WTC11 (cell line): Measurements from ENCODE around the gene CDR2. TPM values are rescaled to one million over a fixed set of nuclear protein-coding genes. Genes with fewer than 3 reads are reported as not detected.

ENCODE experiments used
- ATAC-seq: fragments of 200-7000 bp; cut with Tn5 transposase; 2 replicates; pipeline ENCODE4 v1.10.0; 2021; ENCODE audit warnings: mild to moderate bottlenecking, moderate library complexity
- CTCF ChIA-PET: fragments of 300-600 bp; sonication (Branson Sonifier 250); formaldehyde crosslinking; loops from one replicate; lab custom pipeline; 2021; ENCODE audit warnings: antibody characterized with exemption; lab: Charles Lee
- POLR2A ChIA-PET: fragments of 350-600 bp; sonication (Branson Sonifier 250); formaldehyde crosslinking; loops from one replicate; lab custom pipeline; 2021; ENCODE audit warnings: antibody characterized with exemption; lab: Charles Lee
- DNase-seq: peaks from one replicate; pipeline ENCODE4 v3.0.0; 2021; ENCODE audit warnings: low spot score
- H3K27ac Mint-ChIP-seq: 2 replicates; pipeline ENCODE4 v1.8.0; 2021; ENCODE audit warnings: mixed read lengths
- H3K27me3 Mint-ChIP-seq: 2 replicates; pipeline ENCODE4 v1.8.0; 2021; ENCODE audit warnings: low read depth, mild to moderate bottlenecking, moderate library complexity, mixed read lengths
- H3K36me3 Mint-ChIP-seq: 2 replicates; pipeline ENCODE4 v1.8.0; 2021; ENCODE audit warnings: mixed read lengths
- H3K4me1 Mint-ChIP-seq: 2 replicates; pipeline ENCODE4 v1.8.0; 2022; ENCODE audit warnings: mixed read lengths
- H3K4me3 Mint-ChIP-seq: 2 replicates; pipeline ENCODE4 v1.8.0; 2021; ENCODE audit warnings: mild to moderate bottlenecking, moderate library complexity, mixed read lengths
- H3K9me3 Mint-ChIP-seq: 2 replicates; pipeline ENCODE4 v1.8.0; 2021; ENCODE audit warnings: mixed read lengths
- ATF1 ChIP-seq: sonication (generic); formaldehyde crosslinking; IDR thresholded peaks from 2 replicates; pipeline ENCODE4 v1.8.1; 2023; ENCODE audit warnings: mild to moderate bottlenecking, moderate library complexity, missing genetic modification reagents
- ELF4 ChIP-seq: sonication (generic); formaldehyde crosslinking; IDR thresholded peaks from 2 replicates; pipeline ENCODE4 v1.8.1; 2022; ENCODE audit warnings: low read depth, mild to moderate bottlenecking, moderate library complexity, missing genetic modification reagents
- ESRRA ChIP-seq: sonication (generic); formaldehyde crosslinking; IDR thresholded peaks from 2 replicates; pipeline ENCODE4 v1.8.1; 2022; ENCODE audit warnings: mild to moderate bottlenecking, missing genetic modification reagents, borderline replicate concordance
- ETV6 ChIP-seq: sonication (generic); formaldehyde crosslinking; IDR thresholded peaks from 2 replicates; pipeline ENCODE4 v1.8.1; 2022; ENCODE audit warnings: mild to moderate bottlenecking, missing genetic modification reagents
- FOXJ3 ChIP-seq: sonication (generic); formaldehyde crosslinking; IDR thresholded peaks from 2 replicates; pipeline ENCODE4 v1.9.0; 2021; ENCODE audit warnings: missing genetic modification reagents, mild to moderate bottlenecking, borderline replicate concordance
- NFYB ChIP-seq: sonication (generic); formaldehyde crosslinking; conservative IDR thresholded peaks from 2 replicates; pipeline ENCODE4 v1.8.0; 2022; ENCODE audit warnings: low read depth, missing genetic modification reagents
- NR1H2 ChIP-seq: sonication (generic); formaldehyde crosslinking; IDR thresholded peaks from 2 replicates; pipeline ENCODE4 v1.9.0; 2021; ENCODE audit warnings: mild to moderate bottlenecking, moderate library complexity, missing genetic modification reagents
- SMAD3 ChIP-seq: sonication (generic); formaldehyde crosslinking; IDR thresholded peaks from 2 replicates; pipeline ENCODE4 v1.8.0; 2022; ENCODE audit warnings: missing genetic modification reagents, mild to moderate bottlenecking, borderline replicate concordance
- SMAD4 ChIP-seq: sonication (generic); formaldehyde crosslinking; IDR thresholded peaks from 2 replicates; pipeline ENCODE4 v1.8.0; 2022; ENCODE audit warnings: mild to moderate bottlenecking, missing genetic modification reagents
- TEAD4 ChIP-seq: sonication (generic); formaldehyde crosslinking; IDR thresholded peaks from 2 replicates; pipeline ENCODE4 v1.8.0; 2022; ENCODE audit warnings: mild to moderate bottlenecking, missing genetic modification reagents
- USF2 ChIP-seq: sonication (generic); formaldehyde crosslinking; IDR thresholded peaks from 2 replicates; pipeline ENCODE4 v1.8.1; 2023; ENCODE audit warnings: mild to moderate bottlenecking, missing genetic modification reagents, moderate library complexity
- ZNF396 ChIP-seq: fragments of 250-450 bp; sonication (Bioruptor Pico); IDR thresholded peaks from 2 replicates; pipeline ENCODE4 v1.8.0; 2021; ENCODE audit warnings: mild to moderate bottlenecking, moderate library complexity, borderline replicate concordance
- ZNF425 ChIP-seq: fragments of 250-450 bp; sonication (Bioruptor Pico); conservative IDR thresholded peaks from 2 replicates; pipeline ENCODE4 v1.9.0; 2021; ENCODE audit warnings: mild to moderate bottlenecking
- total RNA-seq: library from RNA; stranded (reverse); gene quantifications from 3 replicates; pipeline ENCODE4 v1.2.3, GENCODE V29; 2021
- TF ChIP-seq, protein P1 (sequence below): sonication (generic); formaldehyde crosslinking; IDR thresholded peaks from 2 replicates; pipeline ENCODE4 v1.8.1; 2023; ENCODE audit warnings: mild to moderate bottlenecking, moderate library complexity, missing genetic modification reagents
- TF ChIP-seq, protein P2 (sequence below): sonication (generic); formaldehyde crosslinking; IDR thresholded peaks from 2 replicates; pipeline ENCODE4 v1.8.1; 2023; ENCODE audit warnings: mild to moderate bottlenecking, missing genetic modification reagents
- TF ChIP-seq, protein P3 (sequence below): sonication (generic); formaldehyde crosslinking; IDR thresholded peaks from 2 replicates; pipeline ENCODE4 v1.8.0; 2022; ENCODE audit warnings: mild to moderate bottlenecking, missing genetic modification reagents
- TF ChIP-seq, protein P4 (sequence below): sonication (generic); formaldehyde crosslinking; IDR thresholded peaks from 2 replicates; pipeline ENCODE4 v1.8.0; 2023; ENCODE audit warnings: mild to moderate bottlenecking, missing genetic modification reagents
- TF ChIP-seq, protein P5 (sequence below): sonication (generic); formaldehyde crosslinking; IDR thresholded peaks from 2 replicates; pipeline ENCODE4 v1.8.1; 2022; ENCODE audit warnings: low read depth, missing genetic modification reagents, borderline replicate concordance

The CDR2 gene
- total RNA-seq, 1 experiment from 2014 or later: 40.9 TPM

DNA sequence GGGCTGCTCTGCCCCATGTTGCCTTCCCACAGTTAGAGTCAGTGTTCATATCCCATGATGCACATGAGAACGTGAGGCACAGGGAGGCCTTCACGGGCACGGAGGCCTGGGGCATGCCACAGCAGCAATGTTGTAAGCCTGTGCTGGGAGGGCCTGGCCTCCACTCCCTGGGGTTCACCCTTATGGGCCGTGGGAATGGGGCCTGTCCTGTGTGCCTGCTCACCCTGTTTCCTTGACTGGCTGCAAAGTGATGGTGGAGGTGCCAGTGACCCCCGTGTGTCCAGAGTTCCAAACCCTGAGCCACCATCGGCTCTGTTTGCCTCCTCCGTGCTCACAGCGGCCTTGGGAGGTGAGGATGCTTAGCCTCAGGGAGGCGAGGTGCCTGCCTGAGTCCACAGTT lies 67.6 kb downstream of the CDR2 start (continued):
- TF ChIP-seq NR1H2 (CRISPR knock-in tag) (no peak), USF2 (no peak)

DNA sequence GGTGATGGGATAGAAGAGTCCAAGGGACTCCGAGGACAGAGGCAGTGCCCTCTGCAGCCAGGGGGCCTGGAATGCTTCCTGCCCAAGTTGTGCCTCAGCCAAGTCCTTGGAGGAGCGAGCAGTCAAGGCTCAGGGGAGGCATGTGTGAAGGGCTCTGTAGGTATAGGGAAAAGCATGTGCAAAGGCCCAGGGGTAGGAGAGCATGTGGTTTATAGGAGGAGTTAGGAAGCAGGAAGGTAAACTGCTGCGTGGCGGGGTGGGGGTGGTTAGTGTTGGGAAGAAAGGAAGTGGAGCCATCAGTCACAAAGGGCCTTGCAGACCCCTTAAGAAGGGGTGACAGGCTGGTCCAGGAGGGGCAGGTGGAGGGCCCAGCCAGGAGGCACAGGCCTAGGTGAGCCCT lies 70.0 kb downstream of the CDR2 start:
- POLR2A ChIA-PET: interaction anchor here (0.8 kb wide), 1 partner anchor 98 kb away, joined by 3 read pairs; the partner anchor contains the start of gene EEF2K
- DNase-seq: no peak
- Mint-ChIP-seq H3K9me3 (no peaks in the 10 kb centered on the region), H3K4me1 (peaks cover 11% of the 10 kb centered on the region), H3K27ac (peak overlapping the region; percentile 54; the same call in 1 of the 2 replicates), H3K27me3 (no peaks in the 10 kb centered on the region), H3K4me3 (no peak overlapping the region), H3K36me3 (peaks cover 34% of the 10 kb centered on the region)
- CTCF ChIA-PET: interaction anchor here (1.8 kb wide), 1 partner anchor 120 kb away, joined by 4 read pairs; no protein-coding TSS in a partner anchor
- TF ChIP-seq SMAD4 (CRISPR knock-in tag) (no peak), FOXJ3 (CRISPR knock-in tag) (no peak), ESRRA (CRISPR knock-in tag) (no peak), NFYB (CRISPR knock-in tag) (no peak), NR1H2 (CRISPR knock-in tag) (no peak), ELF4 (CRISPR knock-in tag) (no peak), ZNF396 (no peak), ATF1 (CRISPR knock-in tag) (no peak), SMAD3 (CRISPR knock-in tag) (no peak), ETV6 (CRISPR knock-in tag) (no peak), TEAD4 (CRISPR knock-in tag) (no peak), ZNF425 (CRISPR knock-in tag) (no peak)
- TF ChIP-seq, protein P1, sequence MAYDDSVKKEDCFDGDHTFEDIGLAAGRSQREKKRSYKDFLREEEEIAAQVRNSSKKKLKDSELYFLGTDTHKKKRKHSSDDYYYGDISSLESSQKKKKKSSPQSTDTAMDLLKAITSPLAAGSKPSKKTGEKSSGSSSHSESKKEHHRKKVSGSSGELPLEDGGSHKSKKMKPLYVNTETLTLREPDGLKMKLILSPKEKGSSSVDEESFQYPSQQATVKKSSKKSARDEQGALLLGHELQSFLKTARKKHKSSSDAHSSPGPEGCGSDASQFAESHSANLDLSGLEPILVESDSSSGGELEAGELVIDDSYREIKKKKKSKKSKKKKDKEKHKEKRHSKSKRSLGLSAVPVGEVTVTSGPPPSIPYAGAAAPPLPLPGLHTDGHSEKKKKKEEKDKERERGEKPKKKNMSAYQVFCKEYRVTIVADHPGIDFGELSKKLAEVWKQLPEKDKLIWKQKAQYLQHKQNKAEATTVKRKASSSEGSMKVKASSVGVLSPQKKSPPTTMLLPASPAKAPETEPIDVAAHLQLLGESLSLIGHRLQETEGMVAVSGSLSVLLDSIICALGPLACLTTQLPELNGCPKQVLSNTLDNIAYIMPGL (CRISPR knock-in tag): no peak
- TF ChIP-seq, protein P2, sequence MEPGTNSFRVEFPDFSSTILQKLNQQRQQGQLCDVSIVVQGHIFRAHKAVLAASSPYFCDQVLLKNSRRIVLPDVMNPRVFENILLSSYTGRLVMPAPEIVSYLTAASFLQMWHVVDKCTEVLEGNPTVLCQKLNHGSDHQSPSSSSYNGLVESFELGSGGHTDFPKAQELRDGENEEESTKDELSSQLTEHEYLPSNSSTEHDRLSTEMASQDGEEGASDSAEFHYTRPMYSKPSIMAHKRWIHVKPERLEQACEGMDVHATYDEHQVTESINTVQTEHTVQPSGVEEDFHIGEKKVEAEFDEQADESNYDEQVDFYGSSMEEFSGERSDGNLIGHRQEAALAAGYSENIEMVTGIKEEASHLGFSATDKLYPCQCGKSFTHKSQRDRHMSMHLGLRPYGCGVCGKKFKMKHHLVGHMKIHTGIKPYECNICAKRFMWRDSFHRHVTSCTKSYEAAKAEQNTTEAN (CRISPR knock-in tag): no peak
- TF ChIP-seq, protein P3, sequence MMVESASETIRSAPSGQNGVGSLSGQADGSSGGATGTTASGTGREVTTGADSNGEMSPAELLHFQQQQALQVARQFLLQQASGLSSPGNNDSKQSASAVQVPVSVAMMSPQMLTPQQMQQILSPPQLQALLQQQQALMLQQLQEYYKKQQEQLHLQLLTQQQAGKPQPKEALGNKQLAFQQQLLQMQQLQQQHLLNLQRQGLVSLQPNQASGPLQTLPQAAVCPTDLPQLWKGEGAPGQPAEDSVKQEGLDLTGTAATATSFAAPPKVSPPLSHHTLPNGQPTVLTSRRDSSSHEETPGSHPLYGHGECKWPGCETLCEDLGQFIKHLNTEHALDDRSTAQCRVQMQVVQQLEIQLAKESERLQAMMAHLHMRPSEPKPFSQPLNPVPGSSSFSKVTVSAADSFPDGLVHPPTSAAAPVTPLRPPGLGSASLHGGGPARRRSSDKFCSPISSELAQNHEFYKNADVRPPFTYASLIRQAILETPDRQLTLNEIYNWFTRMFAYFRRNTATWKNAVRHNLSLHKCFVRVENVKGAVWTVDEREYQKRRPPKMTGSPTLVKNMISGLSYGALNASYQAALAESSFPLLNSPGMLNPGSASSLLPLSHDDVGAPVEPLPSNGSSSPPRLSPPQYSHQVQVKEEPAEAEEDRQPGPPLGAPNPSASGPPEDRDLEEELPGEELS (CRISPR knock-in tag): no peak
- TF ChIP-seq, protein P4, sequence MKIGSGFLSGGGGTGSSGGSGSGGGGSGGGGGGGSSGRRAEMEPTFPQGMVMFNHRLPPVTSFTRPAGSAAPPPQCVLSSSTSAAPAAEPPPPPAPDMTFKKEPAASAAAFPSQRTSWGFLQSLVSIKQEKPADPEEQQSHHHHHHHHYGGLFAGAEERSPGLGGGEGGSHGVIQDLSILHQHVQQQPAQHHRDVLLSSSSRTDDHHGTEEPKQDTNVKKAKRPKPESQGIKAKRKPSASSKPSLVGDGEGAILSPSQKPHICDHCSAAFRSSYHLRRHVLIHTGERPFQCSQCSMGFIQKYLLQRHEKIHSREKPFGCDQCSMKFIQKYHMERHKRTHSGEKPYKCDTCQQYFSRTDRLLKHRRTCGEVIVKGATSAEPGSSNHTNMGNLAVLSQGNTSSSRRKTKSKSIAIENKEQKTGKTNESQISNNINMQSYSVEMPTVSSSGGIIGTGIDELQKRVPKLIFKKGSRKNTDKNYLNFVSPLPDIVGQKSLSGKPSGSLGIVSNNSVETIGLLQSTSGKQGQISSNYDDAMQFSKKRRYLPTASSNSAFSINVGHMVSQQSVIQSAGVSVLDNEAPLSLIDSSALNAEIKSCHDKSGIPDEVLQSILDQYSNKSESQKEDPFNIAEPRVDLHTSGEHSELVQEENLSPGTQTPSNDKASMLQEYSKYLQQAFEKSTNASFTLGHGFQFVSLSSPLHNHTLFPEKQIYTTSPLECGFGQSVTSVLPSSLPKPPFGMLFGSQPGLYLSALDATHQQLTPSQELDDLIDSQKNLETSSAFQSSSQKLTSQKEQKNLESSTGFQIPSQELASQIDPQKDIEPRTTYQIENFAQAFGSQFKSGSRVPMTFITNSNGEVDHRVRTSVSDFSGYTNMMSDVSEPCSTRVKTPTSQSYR: no peak
- TF ChIP-seq, protein P5, sequence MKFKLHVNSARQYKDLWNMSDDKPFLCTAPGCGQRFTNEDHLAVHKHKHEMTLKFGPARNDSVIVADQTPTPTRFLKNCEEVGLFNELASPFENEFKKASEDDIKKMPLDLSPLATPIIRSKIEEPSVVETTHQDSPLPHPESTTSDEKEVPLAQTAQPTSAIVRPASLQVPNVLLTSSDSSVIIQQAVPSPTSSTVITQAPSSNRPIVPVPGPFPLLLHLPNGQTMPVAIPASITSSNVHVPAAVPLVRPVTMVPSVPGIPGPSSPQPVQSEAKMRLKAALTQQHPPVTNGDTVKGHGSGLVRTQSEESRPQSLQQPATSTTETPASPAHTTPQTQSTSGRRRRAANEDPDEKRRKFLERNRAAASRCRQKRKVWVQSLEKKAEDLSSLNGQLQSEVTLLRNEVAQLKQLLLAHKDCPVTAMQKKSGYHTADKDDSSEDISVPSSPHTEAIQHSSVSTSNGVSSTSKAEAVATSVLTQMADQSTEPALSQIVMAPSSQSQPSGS (CRISPR knock-in tag): no peak
- ATAC-seq: no peak
